ENCODE measurements around the gene GSN. TPM values are rescaled to one million over a fixed set of nuclear protein-coding genes. Genes with fewer than 3 reads are reported as not detected.

Gene GSN
- total and polyA plus RNA-seq, 2 of the 13 experiments (the other 11 are each of a cell fraction or from before 2014, with no cell fraction given), result 294 to 307 TPM

DNA sequence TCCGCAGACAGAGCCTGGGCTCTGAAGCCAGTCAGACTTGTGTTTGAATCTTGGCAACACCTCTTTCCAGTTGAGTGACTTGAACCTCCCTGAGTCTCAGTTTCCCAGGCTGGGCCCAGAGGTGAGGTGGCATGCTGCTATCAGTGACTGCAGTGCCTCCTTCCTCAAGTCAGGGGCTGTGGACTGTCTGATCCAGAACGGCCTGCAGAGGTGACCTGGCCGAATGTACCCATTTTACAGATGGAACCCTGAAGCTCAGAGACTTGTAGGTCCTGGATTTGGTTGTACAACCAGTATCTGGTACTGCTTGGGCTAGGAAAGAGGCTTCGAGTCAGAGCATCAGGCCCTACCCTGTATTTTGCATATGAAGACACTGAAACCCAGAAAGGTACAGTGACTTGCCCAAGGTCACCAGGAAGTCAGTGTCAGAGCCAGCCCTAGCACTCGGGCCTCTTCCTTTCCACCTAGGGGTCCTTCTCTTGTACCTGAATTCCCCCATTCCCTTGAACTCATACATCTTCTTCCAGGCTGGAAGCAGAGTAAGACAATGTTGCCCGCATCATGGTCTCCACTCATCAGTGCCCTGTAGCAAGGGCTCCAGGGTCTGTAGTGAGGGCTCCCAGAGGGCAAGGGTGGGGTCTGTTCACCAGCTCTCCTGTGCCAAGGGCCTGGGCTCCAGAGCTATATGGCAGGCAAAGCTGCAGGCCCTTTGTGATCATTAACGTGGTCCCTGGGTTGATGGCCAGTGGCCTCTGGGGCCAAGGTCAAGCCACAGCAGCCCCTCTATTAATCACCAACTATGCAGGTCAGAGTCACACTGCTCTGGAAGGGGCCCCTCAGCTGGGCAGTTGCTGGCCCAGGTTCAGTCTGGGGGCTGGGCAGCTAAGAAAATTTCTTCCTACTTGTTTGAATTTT, 28.5 kb downstream of the GSN start (continued):
- peak; percentile 77; the same call in 1 of the 2 replicates for TF ChIP-seq MAZ (IDR thresholded peaks at IDR 0.05; ENCODE audit: borderline replicate concordance, low read depth, low read length)
- TF ChIP-seq MAZ (CRISPR knock-in tag; IDR thresholded peaks at IDR 0.05; ENCODE audit: low read depth), result no peak; the same call in 1 of the 2 replicates
- TF ChIP-seq ZBTB1 (CRISPR knock-in tag; IDR thresholded peaks at IDR 0.05; ENCODE audit: borderline replicate concordance), result no peak
- peak; percentile 99 for TF ChIP-seq ZBTB7B (CRISPR knock-in tag; IDR thresholded peaks at IDR 0.05)
- TF ChIP-seq RBFOX2 (IDR thresholded peaks at IDR 0.05; ENCODE audit: low read depth, low read length), result no peak
- TF ChIP-seq MED1 (CRISPR knock-in tag; IDR thresholded peaks at IDR 0.05), result peak; percentile 96
- TF ChIP-seq MLXIP (CRISPR knock-in tag; IDR thresholded peaks at IDR 0.05; ENCODE audit: borderline replicate concordance), result no peak
- TF ChIP-seq RBM39 (IDR thresholded peaks at IDR 0.05; ENCODE audit: low read depth, low read length, poor library complexity, severe bottlenecking), result no peak
- TF ChIP-seq NKX3-1 (CRISPR knock-in tag; IDR thresholded peaks at IDR 0.05), result 0 out of 2 replicates have a peak, but pooled peaks have one; percentile 64
- peak; percentile 59; the same call in 1 of the 2 replicates for TF ChIP-seq ERF (CRISPR knock-in tag; IDR thresholded peaks at IDR 0.05)
- TF ChIP-seq ARNTL (CRISPR knock-in tag; IDR thresholded peaks at IDR 0.05), result peak; percentile 69; the same call in 1 of the 2 replicates
- TF ChIP-seq ZNF503 (CRISPR knock-in tag; IDR thresholded peaks at IDR 0.05), result peak; percentile 91
- TF ChIP-seq, protein P1, sequence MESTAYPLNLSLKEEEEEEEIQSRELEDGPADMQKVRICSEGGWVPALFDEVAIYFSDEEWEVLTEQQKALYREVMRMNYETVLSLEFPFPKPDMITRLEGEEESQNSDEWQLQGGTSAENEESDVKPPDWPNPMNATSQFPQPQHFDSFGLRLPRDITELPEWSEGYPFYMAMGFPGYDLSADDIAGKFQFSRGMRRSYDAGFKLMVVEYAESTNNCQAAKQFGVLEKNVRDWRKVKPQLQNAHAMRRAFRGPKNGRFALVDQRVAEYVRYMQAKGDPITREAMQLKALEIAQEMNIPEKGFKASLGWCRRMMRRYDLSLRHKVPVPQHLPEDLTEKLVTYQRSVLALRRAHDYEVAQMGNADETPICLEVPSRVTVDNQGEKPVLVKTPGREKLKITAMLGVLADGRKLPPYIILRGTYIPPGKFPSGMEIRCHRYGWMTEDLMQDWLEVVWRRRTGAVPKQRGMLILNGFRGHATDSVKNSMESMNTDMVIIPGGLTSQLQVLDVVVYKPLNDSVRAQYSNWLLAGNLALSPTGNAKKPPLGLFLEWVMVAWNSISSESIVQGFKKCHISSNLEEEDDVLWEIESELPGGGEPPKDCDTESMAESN (CRISPR knock-in tag; conservative IDR thresholded peaks at IDR 0.05), result no peak
- no peak for TF ChIP-seq NFYB (CRISPR knock-in tag; IDR thresholded peaks at IDR 0.05)
- TF ChIP-seq ZNF83 (CRISPR knock-in tag; IDR thresholded peaks at IDR 0.05; ENCODE audit: borderline replicate concordance), result 0 out of 2 replicates have a peak, but pooled peaks have one; percentile 35
- TF ChIP-seq CHD2 (IDR thresholded peaks at IDR 0.05; ENCODE audit: low read depth, low read length), result peak; percentile 57; the same call in 1 of the 2 replicates
- TF ChIP-seq ZNF792 (CRISPR knock-in tag; IDR thresholded peaks at IDR 0.05), result peak; percentile 56; the same call in 1 of the 2 replicates
- TF ChIP-seq SNAPC2 (CRISPR knock-in tag; IDR thresholded peaks at IDR 0.05), result 0 out of 2 replicates have a peak, but pooled peaks have one; percentile 26
- TF ChIP-seq FOXK1 (CRISPR knock-in tag; IDR thresholded peaks at IDR 0.05; ENCODE audit: borderline replicate concordance, low read depth), result peak; percentile 65; the same call in 1 of the 2 replicates
- TF ChIP-seq AGO2 (optimal IDR thresholded peaks at IDR 0.05; ENCODE audit: low read depth, low read length), result peak; percentile 28
- TF ChIP-seq ASH2L (IDR thresholded peaks at IDR 0.05; ENCODE audit: insufficient read length, low read depth, low read length), result peak; percentile 77

Measured in HepG2 (cell line).